SK-N-SH (cell line): ENCODE data around the gene GAS1. TPM values are rescaled to one million over a fixed set of nuclear protein-coding genes. Genes with fewer than 3 reads are reported as not detected.

Source experiments
- CTCF ChIA-PET: fragments of 300-600, 350-600 bp; formaldehyde crosslinking; extraction: SDS; loops from one replicate; lab custom pipeline; 2021; lab: Yijun Ruan, JAX
- POLR2A ChIA-PET: fragments of 350-600 bp; sonication (Branson Sonifier 250); formaldehyde crosslinking; extraction: SDS; loops from one replicate; lab custom pipeline; 2020; ENCODE audit warnings: antibody characterized with exemption, inconsistent platforms; lab: Yijun Ruan, JAX
- DNase-seq: peaks from one replicate; pipeline ENCODE4 v3.0.0; 2012
- H2AFZ ChIP-seq: fragments of 200-600 bp; sonication (generic); 2 replicates; pipeline ENCODE4 v1.8.1; 2016; ENCODE audit warnings: antibody characterized with exemption, mild to moderate bottlenecking, low read depth
- H3F3A ChIP-seq: fragments of 200-600 bp; sonication (generic); replicated peaks from 2 replicates; pipeline ENCODE3; 2016; ENCODE audit warnings: antibody characterized with exemption, mild to moderate bottlenecking; ENCODE audit not compliant: insufficient read depth
- H3K27ac ChIP-seq, 2 experiments: fragments of 200-500 bp in 1 of 2; fragments of 200-600 bp in 1 of 2; sonication (Bioruptor generic) in 1 of 2; sonication (generic), shearing (Covaris generic) in 1 of 2; 2 replicates each; pipeline versions ENCODE4 v1.5.1 to v1.6.1; 2014 to 2016; ENCODE audit warnings: low read depth in 2 of 2, inconsistent platforms in 1 of 2, low read length in 1 of 2, mild to moderate bottlenecking in 1 of 2, mixed read lengths in 1 of 2
- H3K27me3 ChIP-seq: fragments of 200-600 bp; sonication (generic), shearing (Covaris generic); 2 replicates; pipeline ENCODE4 v1.6.1; 2016; ENCODE audit warnings: mixed run types; ENCODE audit not compliant: insufficient read depth
- H3K36me3 ChIP-seq, 2 experiments: fragments of 200-500 bp in 1 of 2; fragments of 200-600 bp in 1 of 2; sonication (Bioruptor generic) in 1 of 2; sonication (generic) in 1 of 2; replicated peaks in 1 of 2; 2 replicates each; pipeline versions ENCODE3 to v1.5.1; 2014 to 2016; ENCODE audit warnings: low read length in 1 of 2, mild to moderate bottlenecking in 1 of 2; ENCODE audit not compliant: insufficient read depth in 2 of 2, control insufficient read depth in 1 of 2
- H3K4me1 ChIP-seq, 2 experiments: fragments of 200-500 bp in 1 of 2; fragments of 200-600 bp in 1 of 2; sonication (Bioruptor generic) in 1 of 2; sonication (generic), shearing (Covaris generic) in 1 of 2; 2 replicates each; pipeline versions ENCODE4 v1.5.1 to v1.6.1; 2014 to 2016; ENCODE audit warnings: low read depth in 1 of 2, low read length in 1 of 2, mixed run types in 1 of 2; ENCODE audit not compliant: insufficient read depth in 2 of 2, control insufficient read depth in 1 of 2
- H3K4me2 ChIP-seq: fragments of 200-600 bp; sonication (generic), shearing (Covaris generic); 2 replicates; pipeline ENCODE4 v1.6.1; 2017; ENCODE audit warnings: mixed run types
- H3K4me3 ChIP-seq, 2 experiments: fragments of 200-500 bp in 1 of 2; fragments of 200-600 bp in 1 of 2; sonication (Bioruptor generic) in 1 of 2; sonication (generic), shearing (Covaris generic) in 1 of 2; 2 replicates each; pipeline versions ENCODE4 v1.5.1 to v1.8.1; 2014 to 2016; ENCODE audit warnings: low read depth in 2 of 2, inconsistent platforms in 1 of 2, low read length in 1 of 2, mild to moderate bottlenecking in 1 of 2, mixed read lengths in 1 of 2, moderate library complexity in 1 of 2
- H3K79me2 ChIP-seq: fragments of 200-600 bp; sonication (generic); 2 replicates; pipeline ENCODE4 v1.8.1; 2017; ENCODE audit warnings: mild to moderate bottlenecking; ENCODE audit not compliant: insufficient read depth
- H3K9ac ChIP-seq: fragments of 200-600 bp; sonication (generic); 2 replicates; pipeline ENCODE4 v1.6.1; 2017; ENCODE audit warnings: mixed run types
- H3K9me2 ChIP-seq: fragments of 200-600 bp; sonication (generic); 2 replicates; pipeline ENCODE4 v1.6.1; 2017; ENCODE audit warnings: mixed run types
- H3K9me3 ChIP-seq: fragments of 200-600 bp; sonication (generic); 2 replicates; pipeline ENCODE4 v1.6.1; 2017; ENCODE audit warnings: mixed run types, mild to moderate bottlenecking, moderate library complexity
- H4K20me1 ChIP-seq: fragments of 200-600 bp; sonication (generic); 2 replicates; pipeline ENCODE4 v1.6.1; 2017; ENCODE audit warnings: mild to moderate bottlenecking, mixed run types; ENCODE audit not compliant: insufficient read depth
- CHD2 ChIP-seq: fragments of 150-350 bp; IDR thresholded peaks from 2 replicates; pipeline ENCODE4 v1.6.1; 2018; ENCODE audit warnings: low read length; ENCODE audit not compliant: partially characterized antibody
- CTCF ChIP-seq: fragments of 200-600 bp; sonication (generic); IDR thresholded peaks from 2 replicates; pipeline ENCODE4 v1.6.1; 2017; ENCODE audit warnings: antibody characterized with exemption, mild to moderate bottlenecking, moderate library complexity
- ELF1 ChIP-seq: IDR thresholded peaks from 2 replicates; pipeline ENCODE4 v1.4.0; 2012
- EP300 ChIP-seq, 2 experiments: IDR thresholded peaks; 2 replicates each; pipeline versions ENCODE4 v1.4.0 to v1.6.1; 2012; ENCODE audit warnings: borderline replicate concordance in 1 of 2, low read depth in 1 of 2, low read length in 1 of 2
- FOSL2 ChIP-seq: IDR thresholded peaks from 2 replicates; pipeline ENCODE4 v1.4.0; 2012; ENCODE audit warnings: low read depth, mild to moderate bottlenecking, moderate library complexity, borderline replicate concordance
- FOXJ3 ChIP-seq: sonication (generic); formaldehyde crosslinking; IDR thresholded peaks from 2 replicates; pipeline ENCODE4 v1.5.1; 2020; ENCODE audit warnings: mild to moderate bottlenecking, missing genetic modification reagents
- FOXM1 ChIP-seq: IDR thresholded peaks from 2 replicates; pipeline ENCODE4 v1.4.0; 2012; ENCODE audit warnings: low read depth, mild to moderate bottlenecking
- GABPA ChIP-seq: IDR thresholded peaks from 2 replicates; pipeline ENCODE4 v1.4.0; 2012; ENCODE audit warnings: low read depth, mild to moderate bottlenecking
- GATA2 ChIP-seq: sonication (generic); formaldehyde crosslinking; IDR thresholded peaks from 2 replicates; pipeline ENCODE4 v1.5.0; 2020; ENCODE audit warnings: mild to moderate bottlenecking, missing genetic modification reagents
- MEF2A ChIP-seq: IDR thresholded peaks from 2 replicates; pipeline ENCODE4 v1.4.0; 2012; ENCODE audit warnings: low read depth, borderline replicate concordance
- POLR2AphosphoS5 ChIP-seq: IDR thresholded peaks from 2 replicates; pipeline ENCODE4 v1.6.1; 2012; ENCODE audit warnings: low read depth, low read length
- RAD21 ChIP-seq: IDR thresholded peaks from 2 replicates; pipeline ENCODE4 v1.6.1; 2012; ENCODE audit warnings: mild to moderate bottlenecking, low read length
- REST ChIP-seq: IDR thresholded peaks from 2 replicates; pipeline ENCODE4 v1.6.1; 2012; ENCODE audit warnings: mild to moderate bottlenecking, low read depth, low read length, moderate library complexity
- SIN3A ChIP-seq: IDR thresholded peaks from 2 replicates; pipeline ENCODE4 v1.6.1; 2012; ENCODE audit warnings: low read depth, mild to moderate bottlenecking, low read length, moderate library complexity, borderline replicate concordance
- SMC3 ChIP-seq: IDR thresholded peaks from 2 replicates; pipeline ENCODE4 v1.6.1; 2012; ENCODE audit warnings: low read depth, low read length, improper control_type of control experiment
- TCF12 ChIP-seq: IDR thresholded peaks from 2 replicates; pipeline ENCODE4 v1.4.0; 2012
- TEAD4 ChIP-seq: IDR thresholded peaks from 2 replicates; pipeline ENCODE4 v1.4.0; 2012; ENCODE audit warnings: mild to moderate bottlenecking, borderline replicate concordance; ENCODE audit not compliant: insufficient read depth
- WGBS: methylation state at CpG from one replicate; pipeline ENCODE4 v1.1.6; 2017; ENCODE audit warnings: low lambda C conversion rate; 5-methylcytosine and 5-hydroxymethylcytosine counted together
- polyA plus RNA-seq, 3 experiments: library from polyadenylated mRNA; depleted of rRNA; stranded (reverse); fragments of >200 nt; gene quantifications; 2 replicates each; pipeline ENCODE4 v1.2.3, GENCODE V29; 2012
- TF ChIP-seq, protein P1 (sequence below): IDR thresholded peaks from 2 replicates; pipeline ENCODE4; 2012

Gene GAS1
- polyA plus RNA-seq, 1 of the 3 experiments (the other 2 are of a cell fraction): 37.8 TPM

DNA sequence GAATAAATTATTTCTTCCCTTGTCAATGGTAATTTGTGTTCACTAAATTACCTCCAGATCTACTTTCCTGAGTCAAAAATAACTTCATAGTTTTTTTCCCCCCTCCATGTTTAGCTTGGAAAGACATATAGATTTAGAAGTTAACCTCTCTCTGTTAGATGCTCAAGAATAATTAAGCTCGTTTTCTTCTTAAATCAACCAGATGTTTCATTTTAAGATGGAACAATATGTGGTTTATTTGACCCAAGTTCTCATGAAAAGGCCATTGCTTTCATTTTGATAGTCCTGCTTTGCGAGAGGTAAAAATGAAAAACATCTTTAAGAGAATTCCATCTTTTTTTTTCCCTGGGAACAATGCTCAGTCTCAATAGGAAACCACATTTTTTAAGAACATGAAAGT lies 27.7 kb upstream of the GAS1 start:
- Histone ChIP-seq H3K4me3 (no peak overlapping the region), H3K27me3 (no peaks in the 10 kb centered on the region), H3K9me3 (no peaks in the 10 kb centered on the region), H2AFZ (no peak overlapping the region), H3K4me2 (no peak overlapping the region), H4K20me1 (no peaks in the 10 kb centered on the region), H3K4me1 (peaks cover 3 to 23% of the 10 kb centered on the region in 2 experiments; a peak in 3 of 4 replicates), H3K9me2 (no peaks in the 10 kb centered on the region), H3K27ac (peak overlapping the region in 1 of 2 experiments; percentile 62; a peak in 1 of 4 replicates), H3K79me2 (no peaks in the 10 kb centered on the region), H3K9ac (no peak overlapping the region), H3F3A (peaks cover 5% of the 10 kb centered on the region), H3K36me3 (no peaks in the 10 kb centered on the region)
- 0 out of 2 replicates have a peak, but pooled peaks have one; percentile 7 for TF ChIP-seq TCF12
- TF ChIP-seq CHD2: no peak
- TF ChIP-seq, protein P1, sequence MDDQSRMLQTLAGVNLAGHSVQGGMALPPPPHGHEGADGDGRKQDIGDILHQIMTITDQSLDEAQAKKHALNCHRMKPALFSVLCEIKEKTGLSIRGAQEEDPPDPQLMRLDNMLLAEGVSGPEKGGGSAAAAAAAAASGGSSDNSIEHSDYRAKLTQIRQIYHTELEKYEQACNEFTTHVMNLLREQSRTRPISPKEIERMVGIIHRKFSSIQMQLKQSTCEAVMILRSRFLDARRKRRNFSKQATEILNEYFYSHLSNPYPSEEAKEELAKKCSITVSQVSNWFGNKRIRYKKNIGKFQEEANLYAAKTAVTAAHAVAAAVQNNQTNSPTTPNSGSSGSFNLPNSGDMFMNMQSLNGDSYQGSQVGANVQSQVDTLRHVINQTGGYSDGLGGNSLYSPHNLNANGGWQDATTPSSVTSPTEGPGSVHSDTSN: 0 out of 2 replicates have a peak, but pooled peaks have one; percentile 19
- 57% methylated on average over 2 of the region's 2 CpGs for WGBS
- no peak for DNase-seq
- ChIA-PET CTCF (interaction anchor here (0.9 kb wide), 1 partner anchor 33 kb away, joined by 3 read pairs; no protein-coding TSS in a partner anchor), POLR2A (no interaction called here)

DNA sequence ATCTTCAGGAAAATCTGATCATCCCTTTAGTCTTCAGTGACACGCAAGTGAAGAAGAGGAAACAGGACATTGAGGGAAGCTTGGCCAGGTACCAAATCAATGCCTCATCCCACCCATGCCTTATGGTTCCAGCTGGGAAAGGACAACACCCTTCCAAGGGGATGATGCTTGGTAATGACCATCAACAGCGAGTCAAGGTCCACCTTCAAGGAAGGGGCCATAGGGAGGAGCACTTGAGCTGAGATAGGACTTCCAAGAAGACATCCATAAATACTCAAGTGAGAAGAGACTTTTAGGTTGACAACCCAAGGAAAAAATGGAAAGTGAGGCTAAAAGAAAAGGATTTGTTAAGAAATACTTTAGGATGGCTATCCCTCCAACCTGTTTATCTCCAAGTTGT lies 27.1 kb upstream of the GAS1 start:
- 87% methylated on average over 2 of the region's 2 CpGs for WGBS
- no peaks in the 10 kb centered on the region for H3K9me3 ChIP-seq
- no peak for TF ChIP-seq RAD21
- no peak for TF ChIP-seq EP300 (IDR thresholded peaks at IDR 0.05; ENCODE audit: borderline replicate concordance in 1 of 2, low read depth in 1 of 2, low read length in 1 of 2)
- TF ChIP-seq GABPA: no peak
- TF ChIP-seq CTCF: no peak
- no peak for TF ChIP-seq TEAD4
- no peak for TF ChIP-seq FOXM1
- TF ChIP-seq FOSL2: no peak
- no peak for TF ChIP-seq GATA2
- no peak for TF ChIP-seq FOXJ3 (CRISPR knock-in tag)
- no peak for TF ChIP-seq ELF1
- no peak for TF ChIP-seq SIN3A
- TF ChIP-seq MEF2A: no peak
- no peak for TF ChIP-seq TCF12
- no peak for TF ChIP-seq CHD2
- no peak for TF ChIP-seq REST
- TF ChIP-seq SMC3: no peak
- TF ChIP-seq POLR2AphosphoS5: no peak
- no peak overlapping the region for H3K4me3 ChIP-seq
- H3F3A ChIP-seq: peaks cover 5% of the 10 kb centered on the region
- peaks cover 3 to 22% of the 10 kb centered on the region in 2 experiments; a peak in 3 of 4 replicates for H3K4me1 ChIP-seq
- no peaks in the 10 kb centered on the region for H3K79me2 ChIP-seq
- H3K36me3 ChIP-seq: no peaks in the 10 kb centered on the region
- POLR2A ChIA-PET: no interaction called here
- CTCF ChIA-PET: interaction anchor here (0.9 to 1.0 kb wide), 2 partner anchors 26 to 33 kb away, joined by 3 to 4 read pairs; no protein-coding TSS in a partner anchor
- DNase-seq: no peak
- H2AFZ ChIP-seq: no peak overlapping the region
- H3K27me3 ChIP-seq: no peaks in the 10 kb centered on the region
- no peaks in the 10 kb centered on the region for H4K20me1 ChIP-seq
- no peak overlapping the region; a peak in 1 of 4 replicates for H3K27ac ChIP-seq
- H3K4me2 ChIP-seq: no peak overlapping the region
- H3K9ac ChIP-seq: no peak overlapping the region
- no peaks in the 10 kb centered on the region for H3K9me2 ChIP-seq
